Measurements from ENCODE around the gene TMEM243. TPM values are rescaled to one million over a fixed set of nuclear protein-coding genes. Genes with fewer than 3 reads are reported as not detected.

The TMEM243 gene
- total RNA-seq, 1 experiment from 2014 or later, result 23.5 TPM

DNA sequence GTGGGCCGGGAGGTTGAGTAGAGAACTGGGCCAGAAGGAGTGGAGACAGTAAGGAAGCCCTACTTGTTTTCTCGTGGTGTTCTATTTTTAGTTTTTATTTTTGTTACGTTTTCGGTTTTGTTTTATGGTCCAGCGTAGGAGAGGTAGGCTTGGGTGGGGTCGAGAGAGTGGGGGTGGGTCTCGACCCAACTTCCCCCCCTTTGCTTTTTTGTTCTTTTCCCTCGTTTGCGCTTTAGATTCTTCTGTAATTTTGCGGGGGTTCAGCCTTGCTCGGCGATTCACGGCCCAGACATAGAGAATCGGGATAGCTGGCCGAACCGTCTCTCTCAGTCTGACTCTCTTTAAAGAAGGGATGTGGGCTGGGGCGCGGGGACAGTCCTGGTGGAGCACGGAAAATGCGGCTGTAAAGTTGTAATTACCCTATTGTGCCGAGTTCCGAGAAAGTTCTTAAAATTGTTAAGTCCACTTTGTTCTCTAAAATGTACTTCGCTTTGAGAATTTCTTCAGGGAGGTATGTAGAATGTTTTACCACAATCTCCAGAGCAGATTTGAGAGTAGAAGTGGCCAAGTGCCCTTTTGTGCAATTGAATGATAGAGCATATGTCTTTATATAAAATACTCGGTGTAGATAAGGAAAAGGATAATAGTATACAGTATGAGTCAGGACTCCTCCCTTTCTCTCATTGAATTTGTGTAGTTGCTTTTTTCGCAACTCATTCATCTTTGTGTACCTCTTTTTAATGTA is 66.5 kb downstream of the TMEM243 start:
- peak overlapping the region; percentile 99 for H4K5ac ChIP-seq (ENCODE audit: insufficient read length, low read depth, low read length)
- Mint-ChIP-seq H3K27ac (peak overlapping the region; percentile 98 to 100 (median 99)), H3K4me3 (peak overlapping the region; percentile 97 to 98), H3K9me3 (peaks cover 0 to 4% of the 10 kb centered on the region in 2 experiments; a peak in 1 of 5 replicates), H3K27me3 (ENCODE audit: low read depth) (no peaks in the 10 kb centered on the region), H3K36me3 (ENCODE audit: insufficient read depth in 1 of 3, low read depth in 3 of 3) (peaks cover 3 to 20% (median 19%) of the 10 kb centered on the region in 3 experiments; a peak in 6 of 7 replicates), H3K4me1 (peaks cover 25 to 31% of the 10 kb centered on the region in 2 experiments)
- H3K14ac ChIP-seq (ENCODE audit: insufficient read depth, low read length), result peak overlapping the region; percentile 100; the same call in 1 of the 2 replicates
- no peak overlapping the region for H4K8ac ChIP-seq (replicated peaks; ENCODE audit: insufficient read length, low read depth, low read length)
- no peaks in the 10 kb centered on the region for H3K27me3 ChIP-seq (ENCODE audit: insufficient read depth, low read length)
- peaks cover 33% of the 10 kb centered on the region; the same call in 1 of the 2 replicates for H3K79me2 ChIP-seq (ENCODE audit: insufficient read depth, low read length)
- peak overlapping the region; percentile 97 for H2BK5ac ChIP-seq (ENCODE audit: insufficient read length, low read length)
- H2AK5ac ChIP-seq (ENCODE audit: insufficient read length, low read length), result no peak overlapping the region
- peaks cover 3% of the 10 kb centered on the region for H3K23me2 ChIP-seq (ENCODE audit: insufficient read length, low read depth, low read length, poor library complexity, severe bottlenecking)
- H2BK20ac ChIP-seq (ENCODE audit: low read depth, low read length, poor library complexity, severe bottlenecking), result no peak overlapping the region
- TF ChIP-seq, protein P1, sequence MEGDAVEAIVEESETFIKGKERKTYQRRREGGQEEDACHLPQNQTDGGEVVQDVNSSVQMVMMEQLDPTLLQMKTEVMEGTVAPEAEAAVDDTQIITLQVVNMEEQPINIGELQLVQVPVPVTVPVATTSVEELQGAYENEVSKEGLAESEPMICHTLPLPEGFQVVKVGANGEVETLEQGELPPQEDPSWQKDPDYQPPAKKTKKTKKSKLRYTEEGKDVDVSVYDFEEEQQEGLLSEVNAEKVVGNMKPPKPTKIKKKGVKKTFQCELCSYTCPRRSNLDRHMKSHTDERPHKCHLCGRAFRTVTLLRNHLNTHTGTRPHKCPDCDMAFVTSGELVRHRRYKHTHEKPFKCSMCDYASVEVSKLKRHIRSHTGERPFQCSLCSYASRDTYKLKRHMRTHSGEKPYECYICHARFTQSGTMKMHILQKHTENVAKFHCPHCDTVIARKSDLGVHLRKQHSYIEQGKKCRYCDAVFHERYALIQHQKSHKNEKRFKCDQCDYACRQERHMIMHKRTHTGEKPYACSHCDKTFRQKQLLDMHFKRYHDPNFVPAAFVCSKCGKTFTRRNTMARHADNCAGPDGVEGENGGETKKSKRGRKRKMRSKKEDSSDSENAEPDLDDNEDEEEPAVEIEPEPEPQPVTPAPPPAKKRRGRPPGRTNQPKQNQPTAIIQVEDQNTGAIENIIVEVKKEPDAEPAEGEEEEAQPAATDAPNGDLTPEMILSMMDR (conservative IDR thresholded peaks at IDR 0.05), result no peak
- no peak for DNase-seq
- H3K4me2 ChIP-seq (ENCODE audit: insufficient read depth, insufficient read length, low read length), result peak overlapping the region; percentile 56
- H2BK120ac ChIP-seq (ENCODE audit: low read depth, low read length, poor library complexity, severe bottlenecking), result peak overlapping the region; percentile 94
- H3K4me1 ChIP-seq (ENCODE audit: insufficient read depth, low read length), result no peaks in the 10 kb centered on the region
- H4K91ac ChIP-seq (ENCODE audit: insufficient read length, low read depth, low read length), result peak overlapping the region; percentile 98
- no peak overlapping the region for H2BK12ac ChIP-seq (ENCODE audit: insufficient read length, low read depth, low read length)
- peak overlapping the region; percentile 95 for H3K27ac ChIP-seq (ENCODE audit: insufficient read length, low read depth, low read length)
- no peaks in the 10 kb centered on the region for H3K79me1 ChIP-seq (ENCODE audit: insufficient read depth, low read depth, low read length, poor library complexity, severe bottlenecking)
- H3T11ph ChIP-seq (ENCODE audit: low read length), result no peak overlapping the region
- WGBS (ENCODE audit: extremely low coverage, insufficient read length, low lambda C conversion rate), result no CpG with 5 or more reads among the region's 25 CpGs
- peak overlapping the region; percentile 100 for H3K18ac ChIP-seq (ENCODE audit: insufficient read length, low read depth, low read length)
- H3K9me3 ChIP-seq (ENCODE audit: control insufficient read depth, low read depth, low read length), result no peaks in the 10 kb centered on the region
- H3K4ac ChIP-seq (ENCODE audit: low read depth, low read length), result peak overlapping the region; percentile 98
- H3K56ac ChIP-seq (ENCODE audit: insufficient read length, low read depth, low read length), result peak overlapping the region; percentile 97
- no peak overlapping the region for H3K23ac ChIP-seq (ENCODE audit: insufficient read length, low read depth, low read length)
- peak overlapping the region; percentile 99 for H3K9ac ChIP-seq (ENCODE audit: extremely low read depth, insufficient read length, low read length)
- H2BK15ac ChIP-seq (ENCODE audit: low read depth, low read length), result no peak overlapping the region
- H4K20me1 ChIP-seq (ENCODE audit: control insufficient read depth, insufficient read depth, insufficient read length), result no peaks in the 10 kb centered on the region
- H2AFZ ChIP-seq (ENCODE audit: low read length), result no peak overlapping the region
